Left renal pelvis (tissue), 4 donors: ENCODE measurements around the gene PFKM. TPM values are rescaled to one million over a fixed set of nuclear protein-coding genes. Genes with fewer than 3 reads are reported as not detected.

Source experiments
- DNase-seq, 4 donors: peaks; one replicate each; pipeline ENCODE4 v3.0.0-alpha.2; 2013; ENCODE audit warnings: low read depth in 4 of 4, low spot score in 3 of 4
- polyA plus RNA-seq, 4 donors: library from polyadenylated mRNA; unstranded; fragments of 120-200 nt; gene quantifications; one replicate each; pipeline ENCODE4 v1.2.1, GENCODE V29; 2013; ENCODE audit not compliant: insufficient read length in 4 of 4

The PFKM gene
- polyA plus RNA-seq, 4 donors = 76.9 to 124 (median 104) TPM

DNA sequence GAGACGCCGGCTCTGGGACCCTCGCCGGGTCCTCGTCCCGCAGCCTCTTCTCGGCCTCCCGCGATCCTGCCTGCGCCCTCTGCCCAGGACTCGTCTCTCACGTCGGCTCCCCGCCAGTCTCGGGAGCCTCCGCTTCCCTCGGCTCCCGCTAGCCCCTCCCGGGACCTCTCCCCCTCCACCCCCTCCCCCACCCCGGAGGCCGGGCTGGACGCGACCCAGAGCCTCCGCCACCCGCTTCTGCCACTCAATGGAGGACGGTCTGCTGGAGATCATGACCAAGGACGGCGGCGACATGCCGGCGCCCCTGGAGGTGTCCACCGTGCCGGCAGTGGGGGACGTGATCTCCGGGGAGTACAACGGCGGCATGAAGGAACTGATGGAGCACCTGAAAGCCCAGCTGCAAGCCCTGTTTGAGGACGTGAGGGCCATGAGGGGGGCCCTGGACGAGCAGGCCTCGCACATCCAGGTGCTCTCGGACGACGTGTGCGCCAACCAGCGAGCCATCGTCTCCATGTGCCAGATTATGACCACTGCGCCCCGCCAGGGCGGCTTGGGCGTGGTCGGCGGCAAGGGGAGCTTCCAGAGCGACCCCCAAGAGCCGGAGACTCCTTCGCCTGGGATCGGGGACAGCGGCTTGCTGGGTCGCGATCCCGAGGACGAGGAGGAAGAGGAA is 64.8 kb downstream of the PFKM start:
- DNase-seq = no peak

GRCh38 chr12:48184549-48184922 is 65.4 kb downstream of the PFKM start:
- DNase-seq = no peak

GRCh38 chr12:48185181-48185919 is 66.2 kb downstream of the PFKM start:
- no peak for DNase-seq

DNA sequence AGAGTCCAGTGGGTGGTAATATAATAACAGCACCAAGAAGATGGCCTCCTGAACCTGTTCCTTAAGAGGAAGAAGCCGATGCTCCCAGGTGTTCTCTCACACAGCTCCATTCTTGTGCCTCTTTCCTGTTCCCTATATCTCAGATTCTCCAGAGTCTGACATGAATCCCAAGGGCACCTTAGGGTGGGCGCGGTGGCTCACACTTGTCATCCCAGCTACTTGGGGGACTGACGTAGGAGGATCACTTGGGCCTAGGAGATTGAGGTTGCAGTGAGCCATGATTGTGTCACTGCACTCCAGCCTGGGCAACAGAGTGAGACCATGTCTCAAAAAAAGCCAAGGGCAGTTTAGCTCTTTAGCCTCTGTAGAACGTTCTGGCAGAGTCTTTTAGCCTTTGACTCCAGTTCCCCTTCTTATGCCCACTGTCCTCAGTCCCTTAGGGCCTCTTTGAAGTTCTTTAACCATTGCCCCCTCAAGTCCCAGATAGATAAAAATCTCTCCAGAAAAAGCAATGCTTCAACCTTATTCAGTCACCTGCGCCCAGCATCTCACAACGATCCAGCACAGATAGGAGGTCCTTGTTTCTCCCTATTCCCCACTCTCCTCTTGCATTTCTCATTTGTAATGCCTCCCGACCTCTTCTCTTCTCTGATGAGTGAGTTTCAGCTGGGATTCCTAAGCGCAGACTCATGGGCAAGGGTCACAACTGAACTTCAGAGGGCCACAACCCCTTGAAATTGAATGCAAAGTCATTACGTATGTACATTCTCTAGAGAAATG is 68.9 kb downstream of the PFKM start:
- DNase-seq = no peak

- peak in 2 of 4 donors; percentile 60 to 71 for DNase-seq
These were observed 70.4 kb downstream of the PFKM start for GRCh38 chr12:48189331-48190125.

DNA sequence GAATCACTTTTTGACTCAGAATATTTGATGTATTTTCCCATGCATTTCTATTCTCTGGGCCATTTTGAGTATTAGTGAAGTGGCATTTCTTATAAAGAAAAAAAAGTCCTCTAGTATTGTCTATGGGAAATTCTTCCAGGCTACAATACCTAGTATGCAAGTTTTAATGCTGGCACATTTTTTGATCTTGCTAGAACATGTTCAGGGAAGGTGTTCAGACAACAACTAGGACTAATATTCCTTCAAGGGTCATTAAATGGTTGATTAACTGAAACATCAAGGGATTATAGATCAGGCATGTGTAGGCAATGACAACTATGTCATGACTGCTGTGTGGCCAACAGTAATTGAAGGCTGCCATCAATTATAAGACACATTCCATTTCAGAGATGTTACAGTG is 71.9 kb downstream of the PFKM start:
- no peak for DNase-seq

DNA sequence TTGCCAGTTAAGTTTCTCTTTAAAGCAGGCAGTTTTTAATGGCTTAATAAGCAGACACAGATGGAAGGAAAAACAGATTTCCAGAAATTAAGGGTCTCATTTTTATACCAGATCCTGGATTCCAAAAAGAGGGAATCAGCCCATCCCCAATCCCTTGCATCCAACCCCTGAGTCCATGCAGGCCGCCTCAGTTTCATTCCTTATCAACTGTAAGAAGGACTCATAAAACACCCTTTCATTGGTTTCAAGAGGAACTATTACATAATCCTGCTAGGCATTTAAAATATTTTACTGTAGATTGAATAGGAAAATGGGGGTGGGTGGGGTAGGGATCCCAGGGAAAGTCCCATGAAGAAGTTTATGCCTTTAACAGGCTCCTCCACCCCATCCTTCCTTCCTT is 73.7 kb downstream of the PFKM start:
- DNase-seq = no peak

DNA sequence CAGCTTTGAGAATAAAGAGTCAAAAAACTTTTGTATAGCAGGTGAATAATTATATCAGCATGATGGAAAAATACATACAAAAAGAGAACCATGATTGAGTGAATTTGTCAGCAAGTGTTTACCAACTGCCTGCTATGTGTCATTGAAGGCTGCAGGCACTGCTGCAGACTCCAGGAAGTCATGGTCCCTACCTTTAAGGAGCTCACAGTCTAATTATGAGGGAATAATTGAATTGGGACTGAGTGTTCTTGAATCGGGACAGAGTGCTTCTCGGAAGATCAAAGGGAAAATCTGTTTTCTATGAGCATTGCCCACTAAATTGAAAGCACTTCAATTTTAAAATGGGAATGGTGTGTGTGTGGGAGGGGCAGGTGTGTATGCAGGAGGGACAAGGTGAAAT is 74.5 kb downstream of the PFKM start:
- no peak for DNase-seq

DNA sequence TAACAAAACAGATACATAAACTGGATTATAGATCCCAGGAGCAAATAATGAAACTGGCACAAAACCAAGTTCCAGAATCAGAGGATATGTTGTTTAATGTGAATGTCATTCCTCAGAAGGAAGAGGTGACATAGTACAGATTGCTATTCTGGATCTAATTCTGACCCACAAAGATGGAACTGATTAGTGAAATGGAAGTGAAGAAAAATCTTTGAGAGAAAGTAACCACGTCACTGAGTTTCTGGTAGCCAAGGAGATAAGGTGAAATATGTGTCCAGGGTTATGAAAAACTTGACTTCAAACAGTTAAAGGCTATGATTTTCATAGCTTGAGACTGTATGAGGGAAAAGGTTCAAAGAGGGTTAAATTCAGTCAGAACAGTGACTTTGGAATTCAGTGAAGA is 75.6 kb downstream of the PFKM start:
- DNase-seq = no peak

Other genes with a start within 250 kb of the PFKM start
- 1 to 10 TPM in 3 of 4 donors, under 1 TPM in 1; 0.35 to 5.4 (median 3.6) TPM for gene VDR, start 214.4 kb upstream of the PFKM start, polyA plus RNA-seq
- 100 to 1,000 TPM; 126 to 146 (median 133) TPM for gene TMEM106C, start 155.8 kb upstream of the PFKM start, polyA plus RNA-seq
- gene COL2A1, start 114.9 kb upstream of the PFKM start, polyA plus RNA-seq = 10 to 100 TPM; 41.2 to 79.4 (median 51.2) TPM
- 10 to 100 TPM; 23.6 to 33.3 (median 24.9) TPM for gene SENP1, start 13.3 kb upstream of the PFKM start, polyA plus RNA-seq
- 10 to 100 TPM; 36.0 to 45.3 (median 38.7) TPM for gene ASB8, start 38.2 kb downstream of the PFKM start, polyA plus RNA-seq
- gene CCDC184, start 64.3 kb downstream of the PFKM start, polyA plus RNA-seq = 1 to 10 TPM in 1 of 4 donors, under 1 TPM in 3; 0.34 to 2.3 (median 0.50) TPM
- gene OR10AD1, start 83.9 kb downstream of the PFKM start, polyA plus RNA-seq = under 1 TPM in 3 of 4 donors, not detected in 1; 0.24 to 0.82 (median 0.69) TPM
- gene ZNF641, start 231.6 kb downstream of the PFKM start, polyA plus RNA-seq = 10 to 100 TPM; 21.4 to 29.8 (median 26.6) TPM